Activated CD4-positive, alpha-beta T cell treated with anti-CD3 and anti-CD28 coated beads, Interleukin-2, amount 50 U/mL, for 16 hours (primary cell): ENCODE data around the gene CACNA1C.

Experiments used
- DNase-seq: peaks from one replicate; pipeline ENCODE4 v3.0.0-alpha.2; 2020

Gene CACNA1C

GRCh38 chr12:2578211-2578610 lies 525.4 kb downstream of the CACNA1C start:
- DNase-seq: no peak

GRCh38 chr12:2578772-2579171 lies 526.0 kb downstream of the CACNA1C start:
- DNase-seq: no peak

GRCh38 chr12:2580821-2581220 lies 528.0 kb downstream of the CACNA1C start:
- peak; percentile 2 for DNase-seq

GRCh38 chr12:2581293-2582045 lies 528.7 kb downstream of the CACNA1C start:
- DNase-seq: no peak

GRCh38 chr12:2582631-2583030 lies 529.8 kb downstream of the CACNA1C start:
- DNase-seq: no peak

GRCh38 chr12:2583091-2583497 lies 530.3 kb downstream of the CACNA1C start:
- peak; percentile 76 for DNase-seq

GRCh38 chr12:2583642-2584401 lies 531.0 kb downstream of the CACNA1C start:
- no peak for DNase-seq

- no peak for DNase-seq
Observed at GRCh38 chr12:2586156-2587038, 533.6 kb downstream of the CACNA1C start.

- no peak for DNase-seq
Observed at GRCh38 chr12:2588345-2588744, 535.6 kb downstream of the CACNA1C start.

GRCh38 chr12:2589381-2589780 lies 536.6 kb downstream of the CACNA1C start:
- DNase-seq: no peak

- no peak for DNase-seq
Observed at GRCh38 chr12:2593045-2593444, 540.3 kb downstream of the CACNA1C start.

GRCh38 chr12:2596441-2596840 lies 543.7 kb downstream of the CACNA1C start:
- no peak for DNase-seq

GRCh38 chr12:2605301-2605700 lies 552.5 kb downstream of the CACNA1C start:
- no peak for DNase-seq

- DNase-seq: no peak
Observed at GRCh38 chr12:2606186-2606910, 553.6 kb downstream of the CACNA1C start.

GRCh38 chr12:2607881-2608607 lies 555.3 kb downstream of the CACNA1C start:
- DNase-seq: no peak

- DNase-seq: no peak
Observed at GRCh38 chr12:2608608-2608945, 555.8 kb downstream of the CACNA1C start.

- DNase-seq: peak; percentile 10
Observed at GRCh38 chr12:2609020-2609419, 556.2 kb downstream of the CACNA1C start.

- no peak for DNase-seq
Observed at GRCh38 chr12:2610358-2610757, 557.6 kb downstream of the CACNA1C start.

GRCh38 chr12:2613326-2614073 lies 560.7 kb downstream of the CACNA1C start:
- DNase-seq: peak; percentile 89

- no peak for DNase-seq
Observed at GRCh38 chr12:2614341-2614740, 561.6 kb downstream of the CACNA1C start.
